ENCODE results near the gene DNAJB11.
"Not testable (repeated sequence)": the region's sequence is repeated elsewhere in the genome, so short reads cannot be mapped to it uniquely, and the experiment has no call there.

Gene DNAJB11

DNA sequence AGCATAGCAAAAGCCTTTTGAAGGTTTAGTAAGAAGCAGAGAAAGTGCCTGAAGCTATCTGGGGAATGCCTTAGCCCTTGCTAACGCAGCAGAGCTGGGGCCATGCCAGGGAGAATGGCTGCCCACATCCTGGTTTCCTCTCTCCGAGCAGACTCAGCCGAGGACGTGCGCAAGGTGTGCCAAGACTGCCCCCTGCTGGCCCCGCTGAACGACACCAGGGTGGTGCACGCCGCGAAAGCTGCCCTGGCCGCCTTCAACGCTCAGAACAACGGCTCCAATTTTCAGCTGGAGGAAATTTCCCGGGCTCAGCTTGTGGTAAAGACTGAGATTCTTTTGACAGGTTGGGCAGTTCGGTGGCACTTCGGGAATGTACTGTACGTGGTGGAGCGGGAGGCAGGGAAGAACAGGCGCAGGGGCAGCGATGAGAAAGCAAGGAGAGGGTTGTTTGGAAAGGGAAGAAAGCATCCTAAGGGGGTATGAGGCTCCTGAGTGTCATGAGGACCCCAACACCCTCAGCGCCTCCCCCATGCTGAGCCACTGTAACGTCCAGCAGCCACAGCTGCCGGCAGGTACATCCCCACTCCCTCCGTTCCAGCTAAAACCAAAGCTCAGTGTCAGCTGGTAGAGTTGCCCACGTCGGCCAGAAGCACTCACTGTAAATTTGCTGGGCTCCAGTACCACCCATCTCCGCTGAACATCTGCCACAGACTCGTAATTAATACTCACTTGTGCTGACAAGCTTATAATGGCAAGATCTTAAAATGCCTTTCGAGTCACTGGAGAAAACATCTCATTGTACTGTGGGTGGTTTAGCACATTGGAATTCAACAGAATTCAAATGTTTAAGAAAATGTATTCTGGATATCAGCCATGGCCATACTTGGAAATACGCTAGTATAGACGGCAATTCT, 46.8 kb downstream of the DNAJB11 start:
- DNase-seq: peak in 50 of 51 donors; percentile 6 to 82 (median 60)

DNA sequence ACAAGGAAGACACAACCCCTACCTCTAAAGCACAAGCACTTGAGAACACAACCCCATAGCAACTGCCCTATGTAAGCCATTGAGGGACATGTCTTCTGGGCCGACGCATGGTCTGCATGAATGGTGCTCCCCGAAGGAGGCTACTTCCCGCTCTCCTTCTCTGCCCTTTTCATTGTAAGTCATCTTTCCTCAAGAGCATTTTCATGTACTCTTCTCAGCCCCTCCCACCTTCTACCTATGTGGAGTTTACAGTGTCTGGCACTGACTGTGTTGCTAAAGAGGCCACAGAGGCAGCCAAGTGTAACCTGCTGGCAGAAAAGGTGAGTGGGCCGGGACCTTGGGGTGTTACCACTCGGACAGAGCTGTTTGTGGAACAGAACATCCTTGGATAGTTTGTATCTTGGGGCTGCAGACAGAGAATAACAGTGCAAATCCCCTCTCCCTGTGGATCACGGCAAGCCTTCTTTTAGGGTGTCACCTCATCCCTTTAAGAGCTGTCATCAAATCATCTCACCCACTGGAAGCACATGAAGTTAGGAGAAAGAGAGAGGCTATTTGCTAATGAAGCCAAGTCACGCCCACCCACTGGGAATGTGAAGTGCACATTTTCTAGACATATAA, 47.9 kb downstream of the DNAJB11 start:
- DNase-seq: no peak

DNA sequence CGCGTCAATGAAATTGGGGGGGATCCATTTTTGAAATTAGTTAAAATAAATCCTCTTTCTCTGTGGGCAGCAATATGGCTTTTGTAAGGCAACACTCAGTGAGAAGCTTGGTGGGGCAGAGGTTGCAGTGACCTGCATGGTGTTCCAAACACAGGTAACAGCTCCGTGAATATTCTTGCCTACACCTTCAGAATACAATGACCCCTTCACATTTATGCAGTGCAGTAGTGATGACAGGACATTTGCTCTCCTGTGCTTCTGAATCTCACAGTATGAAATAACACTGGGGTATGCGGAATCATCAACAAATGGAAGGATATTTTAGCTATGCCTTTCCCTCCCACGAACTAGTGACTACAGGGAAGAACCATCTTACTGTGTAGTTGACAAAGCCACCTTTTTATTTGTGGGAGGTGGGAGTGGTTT, 49.3 kb downstream of the DNAJB11 start:
- no peak for DNase-seq

DNA sequence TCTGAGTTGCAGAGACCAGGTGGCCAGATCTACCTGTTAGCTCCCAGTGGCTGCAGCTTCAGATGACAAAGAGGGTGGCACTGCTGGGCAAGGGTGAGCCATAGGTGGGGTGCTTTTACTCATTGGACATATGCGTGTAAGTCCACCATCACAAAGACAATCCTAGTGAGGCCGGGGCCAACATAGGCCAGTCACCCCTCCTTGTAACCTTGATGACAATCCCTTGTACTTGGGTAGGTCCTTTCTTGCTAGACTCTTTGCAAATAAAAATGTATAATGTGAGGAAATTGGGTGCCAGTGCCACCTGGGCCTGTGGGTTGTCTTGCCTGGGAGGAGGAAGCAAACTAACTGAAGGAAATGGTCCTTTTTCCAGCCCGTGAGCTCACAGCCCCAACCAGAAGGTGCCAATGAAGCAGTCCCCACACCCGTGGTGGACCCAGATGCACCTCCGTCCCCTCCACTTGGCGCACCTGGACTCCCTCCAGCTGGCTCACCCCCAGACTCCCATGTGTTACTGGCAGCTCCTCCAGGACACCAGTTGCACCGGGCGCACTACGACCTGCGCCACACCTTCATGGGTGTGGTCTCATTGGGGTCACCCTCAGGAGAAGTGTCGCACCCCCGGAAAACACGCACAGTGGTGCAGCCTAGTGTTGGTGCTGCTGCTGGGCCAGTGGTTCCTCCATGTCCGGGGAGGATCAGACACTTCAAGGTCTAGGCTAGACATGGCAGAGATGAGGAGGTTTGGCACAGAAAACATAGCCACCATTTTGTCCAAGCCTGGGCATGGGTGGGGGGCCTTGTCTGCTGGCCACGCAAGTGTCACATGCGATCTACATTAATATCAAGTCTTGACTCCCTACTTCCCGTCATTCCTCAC, 49.9 kb downstream of the DNAJB11 start:
- no peak for DNase-seq

DNA sequence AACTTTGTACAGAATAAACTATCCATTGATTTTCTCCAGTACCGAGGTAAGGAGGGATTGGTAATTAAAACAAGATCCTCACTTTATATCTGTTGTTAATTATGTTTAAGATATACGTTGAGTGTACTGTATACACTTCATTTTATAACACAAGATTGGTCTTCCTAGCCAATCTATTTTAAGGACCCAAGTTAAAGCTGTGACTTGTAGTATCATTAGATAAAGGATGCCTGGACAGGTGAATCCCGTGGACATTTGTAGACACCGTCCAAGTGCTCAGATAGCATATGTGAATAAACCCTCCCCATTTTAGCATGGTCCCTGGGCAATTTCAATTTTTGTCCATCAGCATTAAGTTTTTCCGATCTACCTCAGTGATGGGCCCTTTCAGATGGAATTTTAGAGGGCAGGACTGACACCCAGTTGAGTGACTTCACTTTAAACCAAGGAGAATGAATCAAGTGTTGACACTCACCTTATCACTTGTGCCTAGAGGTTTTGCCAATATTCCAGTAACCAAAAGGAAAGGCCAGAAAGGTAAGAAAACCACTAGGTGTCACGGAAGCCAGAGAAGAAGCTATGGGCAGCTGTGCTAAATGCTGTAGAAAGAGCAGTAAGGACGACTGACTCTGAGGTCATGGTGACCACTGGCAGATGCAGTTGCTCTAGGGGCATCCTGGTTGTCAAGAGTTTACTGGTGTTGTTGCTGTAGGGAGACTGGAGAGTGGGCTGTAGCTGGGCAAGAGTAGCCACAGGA, 51.6 kb downstream of the DNAJB11 start:
- DNase-seq: no peak

DNA sequence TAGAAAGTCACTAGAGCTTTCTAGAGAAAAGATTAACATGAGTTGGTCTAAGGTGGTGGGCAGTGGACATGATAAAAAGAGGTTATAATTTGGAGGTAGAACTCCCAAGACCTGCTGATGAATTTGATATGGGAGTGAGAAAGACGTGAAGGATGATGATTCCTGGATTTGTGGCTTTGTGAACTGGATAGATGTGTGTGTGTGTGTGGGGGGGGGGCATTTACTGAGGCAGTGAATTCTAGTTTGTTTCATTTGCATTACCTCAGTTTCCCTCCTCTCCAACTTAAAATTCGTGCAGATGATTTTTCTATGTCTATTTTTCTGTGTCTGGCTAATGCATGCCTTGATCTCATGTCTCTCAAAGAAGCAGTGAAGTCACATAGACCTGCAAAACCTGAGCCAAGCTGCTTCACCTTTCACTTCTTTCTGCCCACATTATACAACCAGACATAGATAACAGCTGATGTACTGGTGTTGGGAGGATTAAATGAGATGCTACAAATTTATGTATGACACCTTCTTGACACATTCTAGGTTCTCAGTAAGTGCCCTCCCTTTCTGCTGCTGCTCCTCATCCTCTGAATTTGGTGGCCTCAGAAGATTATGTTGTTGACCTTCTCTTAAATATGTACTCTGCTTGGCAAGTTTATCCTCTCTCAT, 52.3 kb downstream of the DNAJB11 start:
- DNase-seq: no peak

DNA sequence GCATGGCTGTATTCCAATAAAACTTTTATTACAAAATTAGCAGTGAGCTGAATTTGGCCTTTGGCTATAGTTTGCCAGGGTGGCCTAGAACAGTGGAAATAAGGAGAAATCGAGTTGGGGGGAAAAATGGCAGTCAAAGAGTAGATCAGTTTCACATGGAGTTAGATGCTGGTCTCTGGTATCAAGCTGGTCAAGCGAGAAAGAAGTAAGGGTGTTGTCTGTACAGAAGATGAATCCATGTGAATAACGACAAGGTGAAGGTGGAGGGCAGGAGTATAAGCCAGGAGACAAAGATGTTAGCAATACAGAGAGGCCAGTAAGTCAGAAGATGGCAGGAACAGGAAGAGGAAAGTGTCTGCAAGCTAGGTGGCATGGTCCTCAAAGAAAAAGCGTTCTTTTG, 54.1 kb downstream of the DNAJB11 start:
- DNase-seq: no peak

DNA sequence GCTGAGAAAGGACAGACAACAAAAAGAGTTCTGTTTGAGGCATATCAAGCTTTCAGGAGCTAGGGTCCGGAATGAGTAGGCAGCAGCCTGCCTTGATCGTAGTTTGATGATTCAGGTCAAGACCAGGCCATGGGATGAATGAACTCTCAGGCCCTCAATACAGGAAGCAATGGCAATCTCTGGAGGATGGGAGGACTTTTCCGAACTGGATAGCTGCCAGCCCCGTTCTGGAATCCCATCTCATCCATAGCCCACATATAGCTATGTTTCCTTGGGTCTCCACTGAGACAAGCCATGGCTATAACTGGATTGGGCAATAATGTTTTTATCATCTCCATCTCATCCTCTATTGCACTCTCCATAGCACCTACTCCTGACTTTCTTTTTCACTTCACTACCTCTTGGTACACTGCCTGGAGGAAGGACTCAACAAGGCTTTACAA, 55.1 kb downstream of the DNAJB11 start:
- DNase-seq: no peak

DNA sequence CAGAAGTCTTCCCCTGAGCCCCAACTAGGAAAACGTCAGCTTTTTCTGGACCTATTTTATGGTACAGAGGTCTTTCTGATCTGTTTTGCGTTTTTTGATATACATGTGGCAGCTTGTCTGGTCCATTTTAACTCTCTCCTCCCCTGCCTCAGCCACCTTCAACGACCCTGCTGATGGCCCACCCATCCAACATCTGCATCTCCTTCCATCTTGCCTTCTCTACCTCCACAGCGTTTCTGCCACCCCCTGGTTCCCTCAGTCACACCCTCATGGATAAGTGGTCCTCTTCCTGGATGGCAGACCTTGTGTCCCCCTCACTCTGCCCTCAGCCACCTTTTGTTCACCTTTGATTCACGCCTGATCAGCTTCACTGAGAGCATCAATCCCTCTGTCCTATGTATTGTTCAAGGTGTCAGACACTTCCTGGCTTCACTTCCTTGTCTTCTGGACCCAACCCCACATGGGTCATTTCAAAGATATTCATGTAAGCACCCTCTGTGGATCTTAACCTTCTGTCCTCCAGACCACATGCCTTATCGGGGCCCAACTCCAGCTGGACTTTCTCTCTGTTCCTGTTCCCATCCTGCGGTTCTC, 55.8 kb downstream of the DNAJB11 start:
- DNase-seq: no peak

DNA sequence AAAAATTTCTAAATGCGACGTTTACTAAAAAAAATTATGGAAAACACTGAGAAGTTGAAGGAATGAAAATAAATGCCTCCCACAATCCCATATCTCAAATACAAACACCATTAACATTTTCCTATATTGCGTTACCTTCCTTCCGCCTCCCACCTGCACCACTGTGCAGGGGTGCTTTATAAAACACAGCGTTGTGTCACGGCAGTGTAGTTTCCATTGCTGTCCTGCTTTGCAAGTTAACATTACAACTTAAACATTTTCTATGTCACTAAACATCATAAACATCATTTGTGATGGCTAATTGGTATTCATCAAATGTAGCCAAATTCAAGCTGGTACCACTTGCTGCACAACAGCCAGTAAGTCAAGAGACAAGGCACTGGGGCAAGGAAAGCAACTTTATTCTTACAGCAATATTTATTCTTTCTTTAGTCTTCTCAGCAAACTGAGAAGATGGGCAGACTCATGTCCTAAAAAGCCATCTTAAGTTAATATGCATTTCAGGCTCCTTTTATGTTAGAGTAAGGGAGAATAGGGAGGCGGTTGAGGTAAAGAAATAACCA, 57.4 kb downstream of the DNAJB11 start:
- DNase-seq: no peak

DNA sequence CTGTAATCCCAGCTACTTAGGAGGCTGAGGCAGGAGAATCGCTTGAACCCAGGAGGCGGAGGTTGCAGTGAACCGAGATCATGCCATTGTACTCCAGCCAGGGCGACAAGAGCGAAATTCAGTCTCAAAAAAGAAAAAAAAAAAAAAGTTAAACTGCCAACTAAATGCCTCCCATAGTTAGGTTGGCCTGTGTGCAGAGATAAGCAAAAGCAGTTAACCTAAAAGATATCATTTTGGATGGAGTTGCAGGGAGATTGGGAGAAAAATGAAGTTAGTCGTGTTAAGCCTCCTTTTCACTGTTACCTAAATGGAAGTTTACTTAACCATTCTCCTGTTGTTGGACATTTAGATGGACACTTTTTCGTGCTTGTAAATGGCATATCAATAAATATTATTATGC, 58.2 kb downstream of the DNAJB11 start:
- no peak for DNase-seq

DNA sequence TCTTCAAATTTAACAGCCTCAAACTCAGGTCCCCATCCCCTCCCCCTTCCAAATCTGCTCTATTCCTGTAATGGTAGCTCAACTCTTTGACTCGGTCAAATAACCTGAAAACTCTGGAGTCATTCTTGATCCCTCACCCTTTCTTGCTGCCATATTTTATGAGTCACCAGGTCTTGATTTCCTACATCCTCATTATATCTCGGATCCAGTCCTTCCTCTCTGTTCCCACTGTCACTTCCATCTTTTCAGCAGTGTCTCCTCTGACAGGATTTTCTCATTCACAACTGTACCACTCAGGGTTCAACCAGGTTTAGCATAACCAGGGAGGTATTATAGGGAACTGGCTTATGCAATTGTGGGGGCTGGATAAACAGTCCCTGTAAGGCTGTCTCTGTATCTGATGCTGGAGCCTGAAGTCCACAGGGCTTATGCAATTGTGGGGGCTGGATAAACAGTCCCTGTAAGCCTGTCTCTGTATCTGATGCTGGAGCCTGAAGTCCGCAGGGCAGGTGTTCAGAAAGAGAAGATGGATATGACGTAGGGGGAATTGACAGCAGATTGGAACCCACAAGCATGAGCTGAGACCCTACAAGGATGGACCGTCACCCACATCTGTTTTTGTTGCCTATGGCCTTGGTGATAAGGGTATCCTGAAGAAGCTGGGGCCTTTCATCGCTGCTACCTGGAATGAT, 60.6 kb downstream of the DNAJB11 start:
- DNase-seq: no peak

DNA sequence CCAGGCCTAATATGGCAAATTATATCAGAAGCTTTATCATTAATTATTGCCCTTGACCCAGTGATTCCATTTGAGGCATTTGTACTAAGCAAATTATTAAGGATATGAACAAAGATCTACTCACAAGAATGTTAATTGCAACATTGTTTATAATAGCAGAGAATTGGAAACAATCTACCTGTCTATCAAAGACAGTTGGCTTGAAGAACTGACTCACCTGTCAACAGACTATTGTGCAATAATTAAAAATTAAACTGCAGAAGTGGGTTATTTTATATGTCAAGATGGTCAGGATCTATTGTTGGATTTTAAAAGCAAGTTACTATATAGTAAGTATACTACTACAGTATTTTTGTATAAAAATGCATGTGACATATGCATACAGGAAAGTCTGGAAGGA, 63.0 kb downstream of the DNAJB11 start:
- DNase-seq: no peak

DNA sequence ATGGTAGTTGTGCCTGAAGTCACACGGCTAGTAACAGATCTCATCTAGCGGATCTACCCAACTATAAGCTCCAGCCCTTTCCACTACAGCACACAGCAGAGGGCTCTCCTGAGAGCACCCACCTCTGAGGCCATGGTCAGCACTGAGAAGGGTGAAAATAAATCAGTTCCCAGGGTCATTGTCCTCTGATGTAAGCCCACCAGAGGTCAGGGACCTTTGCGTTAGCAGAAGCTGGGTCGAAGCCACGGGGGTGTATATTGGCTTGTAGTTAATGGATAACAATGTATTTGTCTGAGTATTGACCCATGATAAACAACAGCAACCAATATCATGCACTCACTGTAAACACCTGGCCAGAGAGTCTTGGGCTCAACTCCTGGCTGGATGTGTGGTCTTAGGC, 63.7 kb downstream of the DNAJB11 start:
- DNase-seq: not testable (repeated sequence)
